ENCODE results near the gene SLC2A13. TPM values are rescaled to one million over a fixed set of nuclear protein-coding genes. Genes with fewer than 3 reads are reported as not detected.

The SLC2A13 gene
- total RNA-seq, 1 experiment from 2014 or later: 12.1 TPM

DNA sequence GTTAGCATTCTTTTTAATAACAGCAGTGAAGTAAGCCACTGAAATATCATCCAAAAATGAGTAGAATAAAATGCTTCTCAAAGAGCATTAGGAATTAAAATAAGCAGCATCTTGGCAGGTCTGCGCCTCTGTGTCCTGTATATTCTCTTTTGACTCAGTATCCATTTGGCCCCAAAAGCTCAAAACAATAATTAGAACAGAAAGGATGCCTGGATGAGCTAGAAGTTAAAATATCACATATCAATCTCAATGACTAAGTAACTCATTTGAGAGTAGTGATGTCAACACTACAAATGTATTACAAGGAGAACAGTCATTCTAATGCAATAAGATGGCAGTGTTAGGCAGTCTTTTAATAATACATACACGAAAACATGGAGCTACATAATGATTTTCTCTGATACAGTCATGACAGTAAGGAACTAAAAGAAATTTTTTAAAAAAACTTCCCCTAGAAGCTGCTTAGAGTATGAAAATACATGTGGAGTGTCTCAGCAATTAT is 325.4 kb downstream of the SLC2A13 start:
- BruUV-seq (replicated peaks): no TSS peak
- CTCF ChIA-PET: no interaction called here
- intact Hi-C loops (cut with micrococcal nuclease; ENCODE audit: unreplicated experiment) (no loop called here), in situ Hi-C loops (cut with HindIII; ENCODE audit: low pct_unique_long_range_greater_than_20kb, low sequenced_read_pairs) (no loop called here)
- Histone ChIP-seq H3K36me3 (ENCODE audit: control insufficient read depth, insufficient read depth, low read length) (no peaks in the 10 kb centered on the region), H3K4me3 (ENCODE audit: low read depth in 2 of 2, low read length in 2 of 2) (no peak overlapping the region), H3K27ac (ENCODE audit: low read length) (no peak overlapping the region), H3K9me3 (ENCODE audit: control insufficient read depth, insufficient read depth, low read depth, low read length) (no peaks in the 10 kb centered on the region), H3K4me1 (ENCODE audit: control insufficient read depth, insufficient read depth, low read length) (no peaks in the 10 kb centered on the region), H3K27me3 (ENCODE audit: control insufficient read depth, insufficient read depth, low read length) (no peaks in the 10 kb centered on the region)
- no peak for ATAC-seq
- no peak for DNase-seq (ENCODE audit: low read depth, low spot score)
- TF ChIP-seq, protein P1, sequence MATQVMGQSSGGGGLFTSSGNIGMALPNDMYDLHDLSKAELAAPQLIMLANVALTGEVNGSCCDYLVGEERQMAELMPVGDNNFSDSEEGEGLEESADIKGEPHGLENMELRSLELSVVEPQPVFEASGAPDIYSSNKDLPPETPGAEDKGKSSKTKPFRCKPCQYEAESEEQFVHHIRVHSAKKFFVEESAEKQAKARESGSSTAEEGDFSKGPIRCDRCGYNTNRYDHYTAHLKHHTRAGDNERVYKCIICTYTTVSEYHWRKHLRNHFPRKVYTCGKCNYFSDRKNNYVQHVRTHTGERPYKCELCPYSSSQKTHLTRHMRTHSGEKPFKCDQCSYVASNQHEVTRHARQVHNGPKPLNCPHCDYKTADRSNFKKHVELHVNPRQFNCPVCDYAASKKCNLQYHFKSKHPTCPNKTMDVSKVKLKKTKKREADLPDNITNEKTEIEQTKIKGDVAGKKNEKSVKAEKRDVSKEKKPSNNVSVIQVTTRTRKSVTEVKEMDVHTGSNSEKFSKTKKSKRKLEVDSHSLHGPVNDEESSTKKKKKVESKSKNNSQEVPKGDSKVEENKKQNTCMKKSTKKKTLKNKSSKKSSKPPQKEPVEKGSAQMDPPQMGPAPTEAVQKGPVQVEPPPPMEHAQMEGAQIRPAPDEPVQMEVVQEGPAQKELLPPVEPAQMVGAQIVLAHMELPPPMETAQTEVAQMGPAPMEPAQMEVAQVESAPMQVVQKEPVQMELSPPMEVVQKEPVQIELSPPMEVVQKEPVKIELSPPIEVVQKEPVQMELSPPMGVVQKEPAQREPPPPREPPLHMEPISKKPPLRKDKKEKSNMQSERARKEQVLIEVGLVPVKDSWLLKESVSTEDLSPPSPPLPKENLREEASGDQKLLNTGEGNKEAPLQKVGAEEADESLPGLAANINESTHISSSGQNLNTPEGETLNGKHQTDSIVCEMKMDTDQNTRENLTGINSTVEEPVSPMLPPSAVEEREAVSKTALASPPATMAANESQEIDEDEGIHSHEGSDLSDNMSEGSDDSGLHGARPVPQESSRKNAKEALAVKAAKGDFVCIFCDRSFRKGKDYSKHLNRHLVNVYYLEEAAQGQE (IDR thresholded peaks at IDR 0.05; ENCODE audit: insufficient read depth in 1 of 2, low read depth in 2 of 2, low read length in 1 of 2): no peak
- TF ChIP-seq POLR2AphosphoS5 (IDR thresholded peaks at IDR 0.05; ENCODE audit: low read depth, low read length): no peak
- TF ChIP-seq SIN3A (IDR thresholded peaks at IDR 0.05; ENCODE audit: borderline replicate concordance, insufficient read depth, low read depth, low read length): no peak
- TF ChIP-seq, protein P2, sequence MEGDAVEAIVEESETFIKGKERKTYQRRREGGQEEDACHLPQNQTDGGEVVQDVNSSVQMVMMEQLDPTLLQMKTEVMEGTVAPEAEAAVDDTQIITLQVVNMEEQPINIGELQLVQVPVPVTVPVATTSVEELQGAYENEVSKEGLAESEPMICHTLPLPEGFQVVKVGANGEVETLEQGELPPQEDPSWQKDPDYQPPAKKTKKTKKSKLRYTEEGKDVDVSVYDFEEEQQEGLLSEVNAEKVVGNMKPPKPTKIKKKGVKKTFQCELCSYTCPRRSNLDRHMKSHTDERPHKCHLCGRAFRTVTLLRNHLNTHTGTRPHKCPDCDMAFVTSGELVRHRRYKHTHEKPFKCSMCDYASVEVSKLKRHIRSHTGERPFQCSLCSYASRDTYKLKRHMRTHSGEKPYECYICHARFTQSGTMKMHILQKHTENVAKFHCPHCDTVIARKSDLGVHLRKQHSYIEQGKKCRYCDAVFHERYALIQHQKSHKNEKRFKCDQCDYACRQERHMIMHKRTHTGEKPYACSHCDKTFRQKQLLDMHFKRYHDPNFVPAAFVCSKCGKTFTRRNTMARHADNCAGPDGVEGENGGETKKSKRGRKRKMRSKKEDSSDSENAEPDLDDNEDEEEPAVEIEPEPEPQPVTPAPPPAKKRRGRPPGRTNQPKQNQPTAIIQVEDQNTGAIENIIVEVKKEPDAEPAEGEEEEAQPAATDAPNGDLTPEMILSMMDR (IDR thresholded peaks at IDR 0.05): no peak
- no peak for TF ChIP-seq TCF7L2 (IDR thresholded peaks at IDR 0.05; ENCODE audit: low read depth, low read length)
- POLR2A ChIA-PET: interaction anchor here (0.6 kb wide), 1 partner anchor 86 kb away, joined by 3 read pairs; no protein-coding TSS in a partner anchor

DNA sequence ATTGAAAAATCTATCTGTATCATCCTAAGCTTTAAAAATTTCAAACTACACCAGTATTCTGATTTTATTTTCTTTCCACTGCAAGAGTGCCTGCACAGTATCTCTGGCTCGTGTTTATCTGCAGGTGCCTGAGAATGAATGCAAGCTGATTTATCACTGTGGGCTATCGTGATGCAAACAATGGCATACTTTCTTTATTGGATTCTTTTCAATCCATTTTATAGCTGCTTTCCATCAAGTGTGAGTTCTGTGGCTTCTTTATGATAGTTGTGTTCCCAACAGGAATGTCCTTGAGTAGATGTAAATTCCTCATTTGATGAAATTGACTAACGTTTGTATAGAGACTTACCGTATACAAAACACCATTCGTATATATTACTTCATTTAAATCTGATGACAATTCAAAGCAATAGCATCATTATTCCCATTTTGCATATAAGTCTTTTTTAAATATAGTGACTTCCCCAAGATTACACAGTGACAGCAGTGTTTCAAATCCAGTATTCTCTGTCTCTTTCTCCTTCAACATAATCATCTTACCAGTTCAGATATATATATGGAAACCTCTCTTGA is 326.0 kb downstream of the SLC2A13 start:
- BruUV-seq (replicated peaks): no TSS peak
- Histone ChIP-seq H3K27me3 (ENCODE audit: control insufficient read depth, insufficient read depth, low read length) (no peaks in the 10 kb centered on the region), H3K4me3 (ENCODE audit: low read depth in 2 of 2, low read length in 2 of 2) (no peak overlapping the region), H3K9me3 (ENCODE audit: control insufficient read depth, insufficient read depth, low read depth, low read length) (no peaks in the 10 kb centered on the region), H3K4me1 (ENCODE audit: control insufficient read depth, insufficient read depth, low read length) (no peaks in the 10 kb centered on the region), H3K36me3 (ENCODE audit: control insufficient read depth, insufficient read depth, low read length) (no peaks in the 10 kb centered on the region), H3K27ac (ENCODE audit: low read length) (no peak overlapping the region)
- TF ChIP-seq, protein P1 (IDR thresholded peaks at IDR 0.05; ENCODE audit: insufficient read depth in 1 of 2, low read depth in 2 of 2, low read length in 1 of 2): no peak
- TF ChIP-seq SIN3A (IDR thresholded peaks at IDR 0.05; ENCODE audit: borderline replicate concordance, insufficient read depth, low read depth, low read length) (no peak), TCF7L2 (IDR thresholded peaks at IDR 0.05; ENCODE audit: low read depth, low read length) (no peak), POLR2AphosphoS5 (IDR thresholded peaks at IDR 0.05; ENCODE audit: low read depth, low read length) (no peak)
- TF ChIP-seq, protein P2 (IDR thresholded peaks at IDR 0.05): no peak
- CTCF ChIA-PET: interaction anchor here (0.6 kb wide), 1 partner anchor 366 kb away, joined by 3 read pairs; no protein-coding TSS in a partner anchor
- no peak for ATAC-seq
- in situ Hi-C loops (cut with HindIII; ENCODE audit: low pct_unique_long_range_greater_than_20kb, low sequenced_read_pairs) (no loop called here), intact Hi-C loops (cut with micrococcal nuclease; ENCODE audit: unreplicated experiment) (no loop called here)
- POLR2A ChIA-PET: interaction anchor here (0.6 kb wide), 1 partner anchor 86 kb away, joined by 3 read pairs; no protein-coding TSS in a partner anchor
- no peak for DNase-seq (ENCODE audit: low read depth, low spot score)
